Neuronal stem cell (in vitro differentiated cells): ENCODE data around the gene ZNF554.
"Not testable (repeated sequence)": the region's sequence is repeated elsewhere in the genome, so short reads cannot be mapped to it uniquely, and the experiment has no call there.

ENCODE experiments used
- DNase-seq: peaks from one replicate; pipeline ENCODE4 v3.0.0-alpha.2; 2013; ENCODE audit warnings: low spot score
- H2AFZ ChIP-seq: one replicate; pipeline ENCODE4 v1.6.1; 2013; ENCODE audit warnings: mild to moderate bottlenecking, low read length, inconsistent platforms
- H2AK5ac ChIP-seq: 2 replicates; pipeline ENCODE4 v1.6.1; 2013; ENCODE audit warnings: low read depth, mild to moderate bottlenecking, inconsistent platforms, low read length, moderate library complexity, mixed read lengths
- H2BK120ac ChIP-seq: 2 replicates; pipeline ENCODE4 v1.6.1; 2013; ENCODE audit warnings: low read depth, mild to moderate bottlenecking, inconsistent platforms, low read length, moderate library complexity, mixed read lengths
- H2BK12ac ChIP-seq: one replicate; pipeline ENCODE4 v1.6.1; 2013; ENCODE audit warnings: low read length, inconsistent platforms
- H2BK15ac ChIP-seq: 2 replicates; pipeline ENCODE4 v1.6.1; 2013; ENCODE audit warnings: mild to moderate bottlenecking, low read length, inconsistent platforms, mixed read lengths
- H2BK5ac ChIP-seq: one replicate; pipeline ENCODE4 v1.6.1; 2013; ENCODE audit warnings: inconsistent platforms, mild to moderate bottlenecking, low read length, moderate library complexity
- H3K14ac ChIP-seq: one replicate; pipeline ENCODE4 v1.6.1; 2013; ENCODE audit warnings: low read length, inconsistent platforms
- H3K18ac ChIP-seq: 2 replicates; pipeline ENCODE4 v1.6.1; 2013; ENCODE audit warnings: low read length, inconsistent platforms
- H3K23ac ChIP-seq: 2 replicates; pipeline ENCODE4 v1.6.1; 2013; ENCODE audit warnings: low read depth, mild to moderate bottlenecking, mixed read lengths, low read length, inconsistent platforms; ENCODE audit not compliant: poor library complexity
- H3K27ac ChIP-seq: replicated peaks from 3 replicates; pipeline ENCODE4 v1.5.1; 2013; ENCODE audit warnings: low read length, inconsistent platforms
- H3K27me3 ChIP-seq, 3 experiments: 2 replicates each; pipeline ENCODE4 v1.6.1; 2013; ENCODE audit warnings: low read length in 3 of 3, mild to moderate bottlenecking in 2 of 3, inconsistent platforms in 1 of 3, low read depth in 1 of 3, mixed read lengths in 1 of 3, moderate library complexity in 1 of 3; ENCODE audit not compliant: control insufficient read depth in 3 of 3, insufficient read depth in 3 of 3
- H3K36me3 ChIP-seq, 2 donors: replicated peaks in 1 of 2; 2 replicates each; pipeline ENCODE4 v1.6.1; 2013; ENCODE audit warnings: low read length in 2 of 2; ENCODE audit not compliant: control insufficient read depth in 2 of 2, insufficient read depth in 2 of 2
- H3K4ac ChIP-seq: 2 replicates; pipeline ENCODE4 v1.6.1; 2013; ENCODE audit warnings: inconsistent platforms, mild to moderate bottlenecking, low read length, moderate library complexity
- H3K4me1 ChIP-seq, 2 donors: 1 replicate in 1 of 2; 2 replicates in 1 of 2; pipeline ENCODE4 v1.6.1; 2013; ENCODE audit warnings: low read length in 2 of 2, low read depth in 1 of 2; ENCODE audit not compliant: control insufficient read depth in 2 of 2, insufficient read depth in 1 of 2
- H3K4me2 ChIP-seq: one replicate; pipeline ENCODE4 v1.6.1; 2013; ENCODE audit warnings: mild to moderate bottlenecking, low read length, inconsistent platforms; ENCODE audit not compliant: insufficient read depth, poor library complexity, severe bottlenecking
- H3K4me3 ChIP-seq, 2 donors: 2 replicates each; pipeline ENCODE4 v1.5.1; 2013; ENCODE audit warnings: low read length in 2 of 2, mild to moderate bottlenecking in 2 of 2, inconsistent platforms in 1 of 2, moderate library complexity in 1 of 2
- H3K79me1 ChIP-seq: one replicate; pipeline ENCODE4 v1.6.1; 2013; ENCODE audit warnings: low read depth, mild to moderate bottlenecking, inconsistent platforms, low read length, moderate library complexity
- H3K9ac ChIP-seq: one replicate; pipeline ENCODE4 v1.6.1; 2013; ENCODE audit warnings: mild to moderate bottlenecking, low read depth, low read length, inconsistent platforms; ENCODE audit not compliant: poor library complexity
- H3K9me3 ChIP-seq, 2 donors: replicated peaks in 1 of 2; 2 replicates each; pipeline versions ENCODE3 to v1.6.1; 2013; ENCODE audit warnings: low read length in 2 of 2, mild to moderate bottlenecking in 2 of 2, inconsistent platforms in 1 of 2, low read depth in 1 of 2, mixed read lengths in 1 of 2, moderate library complexity in 1 of 2; ENCODE audit not compliant: control insufficient read depth in 2 of 2, insufficient read depth in 1 of 2
- H4K8ac ChIP-seq: one replicate; pipeline ENCODE4 v1.6.1; 2013; ENCODE audit warnings: low read depth, mild to moderate bottlenecking, inconsistent platforms, low read length, moderate library complexity
- H4K91ac ChIP-seq: one replicate; pipeline ENCODE4 v1.6.1; 2013; ENCODE audit warnings: low read length, low read depth, mild to moderate bottlenecking, inconsistent platforms; ENCODE audit not compliant: poor library complexity
- WGBS, 2 donors: extraction: QIAGEN DNeasy Blood & Tissue Kit; methylation state at CpG; one replicate each; pipeline ENCODE4 v1.1.7; 2013; ENCODE audit warnings: missing lambda C conversion rate in 2 of 2, mixed read lengths in 1 of 2; ENCODE audit not compliant: insufficient read length in 2 of 2, insufficient replicate concordance in 1 of 2; ENCODE audit errors: extremely low coverage in 2 of 2; 5-methylcytosine and 5-hydroxymethylcytosine counted together

ZNF554 gene

GRCh38 chr19:2816641-2817040, 3.0 kb upstream of the ZNF554 start:
- H3K18ac ChIP-seq = no peak overlapping the region
- H3K27me3 ChIP-seq = no peaks in the 10 kb centered on the region
- peaks cover 3% of the 10 kb centered on the region for H3K79me1 ChIP-seq
- no peak overlapping the region for H3K4me3 ChIP-seq
- no peak for DNase-seq
- no peak overlapping the region for H2BK120ac ChIP-seq
- peaks cover 15 to 33% of the 10 kb centered on the region in 2 donors for H3K36me3 ChIP-seq
- H3K4me1 ChIP-seq = no peaks in the 10 kb centered on the region
- no peak overlapping the region for H3K4me2 ChIP-seq
- no peak overlapping the region for H2BK5ac ChIP-seq
- no peaks in the 10 kb centered on the region for H3K9me3 ChIP-seq
- no peak overlapping the region for H2AFZ ChIP-seq
- H3K27ac ChIP-seq = no peak overlapping the region
- no peak overlapping the region for H2AK5ac ChIP-seq
- H3K23ac ChIP-seq = no peak overlapping the region
- no peak overlapping the region for H4K91ac ChIP-seq
- no peak overlapping the region for H2BK12ac ChIP-seq
- no peak overlapping the region for H4K8ac ChIP-seq
- no CpG with 5 or more reads among the region's 16 CpGs for WGBS, 2 donors
- no peak overlapping the region for H3K9ac ChIP-seq
- no peak overlapping the region for H3K4ac ChIP-seq
- no peak overlapping the region for H2BK15ac ChIP-seq
- no peak overlapping the region for H3K14ac ChIP-seq

GRCh38 chr19:2817237-2817829, 2.3 kb upstream of the ZNF554 start:
- not testable (repeated sequence) for H2AFZ ChIP-seq, H3K4me1 ChIP-seq, DNase-seq, H2BK12ac ChIP-seq, H3K9ac ChIP-seq, H3K79me1 ChIP-seq, H3K4ac ChIP-seq, H3K27me3 ChIP-seq, H3K4me2 ChIP-seq, H3K23ac ChIP-seq, H3K18ac ChIP-seq, H2BK120ac ChIP-seq, H3K4me3 ChIP-seq, H2BK15ac ChIP-seq, H3K14ac ChIP-seq, H2AK5ac ChIP-seq, H3K9me3 ChIP-seq, H3K27ac ChIP-seq, H4K91ac ChIP-seq, H2BK5ac ChIP-seq
- Histone ChIP-seq H4K8ac (peak overlapping the region; percentile 17), H3K36me3 (peaks cover 9 to 26% of the 10 kb centered on the region in 2 donors)
- WGBS, 2 donors = no CpG with 5 or more reads among the region's 22 CpGs

- Histone ChIP-seq H3K18ac (peak overlapping the region; percentile 93), H4K91ac (no peak overlapping the region), H3K27me3 (no peaks in the 10 kb centered on the region), H3K9ac (peak overlapping the region; percentile 83), H3K14ac (peak overlapping the region; percentile 5), H3K79me1 (peaks cover 6% of the 10 kb centered on the region), H4K8ac (no peak overlapping the region), H3K36me3 (peaks cover 3 to 24% of the 10 kb centered on the region in 2 donors), H3K4me1 (no peaks in the 10 kb centered on the region), H3K4me3 (peak overlapping the region; percentile 77 to 91), H2BK15ac (no peak overlapping the region), H3K23ac (peak overlapping the region; percentile 73), H2AK5ac (peak overlapping the region; percentile 79), H2AFZ (peak overlapping the region; percentile 94), H3K27ac (no peak overlapping the region), H3K4me2 (peak overlapping the region; percentile 82), H2BK12ac (no peak overlapping the region), H2BK120ac (no peak overlapping the region), H3K4ac (peak overlapping the region; percentile 19), H2BK5ac (no peak overlapping the region), H3K9me3 (peaks cover 0 to 28% of the 10 kb centered on the region in 2 donors)
- DNase-seq = peak; percentile 35
- no CpG with 5 or more reads among the region's 36 CpGs for WGBS, 2 donors
These were observed 539 bp downstream of the ZNF554 start for GRCh38 chr19:2820112-2820702.

- Histone ChIP-seq H3K27ac (no peak overlapping the region), H3K4me1 (no peaks in the 10 kb centered on the region), H3K27me3 (no peaks in the 10 kb centered on the region), H4K8ac (no peak overlapping the region), H2BK15ac (no peak overlapping the region), H3K4ac (no peak overlapping the region), H2AK5ac (no peak overlapping the region), H3K9ac (no peak overlapping the region), H3K4me3 (no peak overlapping the region), H2AFZ (no peak overlapping the region), H2BK120ac (no peak overlapping the region), H3K36me3 (peaks cover 8 to 38% of the 10 kb centered on the region in 2 donors), H2BK5ac (no peak overlapping the region), H3K79me1 (peaks cover 6% of the 10 kb centered on the region), H3K23ac (no peak overlapping the region), H3K14ac (no peak overlapping the region), H3K9me3 (peaks cover 6 to 43% of the 10 kb centered on the region in 2 donors), H3K4me2 (no peak overlapping the region), H3K18ac (no peak overlapping the region), H4K91ac (no peak overlapping the region), H2BK12ac (no peak overlapping the region)
- WGBS, 2 donors = no CpG with 5 or more reads among the region's 5 CpGs
- no peak for DNase-seq
These were observed 3.2 kb downstream of the ZNF554 start for GRCh38 chr19:2822846-2823245.
